DOHH2 (cell line): ENCODE results near the gene HOXD8.

ENCODE experiments used
- H3F3A ChIP-seq: fragments of 200-600 bp; sonication (generic), shearing (Covaris generic); 2 replicates; pipeline ENCODE4 v1.6.0; 2016; ENCODE audit warnings: antibody characterized with exemption, mild to moderate bottlenecking; ENCODE audit not compliant: control insufficient read depth, insufficient read depth
- H3K27ac ChIP-seq: fragments of 200-600 bp; sonication (generic); 2 replicates; pipeline ENCODE4 v1.5.1; 2014; ENCODE audit warnings: low read depth, mild to moderate bottlenecking, low read length, moderate library complexity
- H3K27me3 ChIP-seq: fragments of 200-600 bp; sonication (generic); 2 replicates; pipeline ENCODE4 v1.6.1; 2014; ENCODE audit warnings: mild to moderate bottlenecking, low read length, mixed read lengths; ENCODE audit not compliant: control insufficient read depth
- H3K36me3 ChIP-seq: fragments of 200-600 bp; sonication (generic); 2 replicates; pipeline ENCODE4 v1.6.1; 2014; ENCODE audit warnings: mild to moderate bottlenecking, low read length, moderate library complexity, mixed read lengths; ENCODE audit not compliant: control insufficient read depth
- H3K4me1 ChIP-seq: fragments of 200-600 bp; sonication (generic); 2 replicates; pipeline ENCODE4 v1.6.1; 2014; ENCODE audit warnings: mild to moderate bottlenecking, low read length, mixed read lengths; ENCODE audit not compliant: control insufficient read depth
- H3K4me2 ChIP-seq: fragments of 200-600 bp; sonication (generic); 2 replicates; pipeline ENCODE4 v1.6.0; 2014; ENCODE audit warnings: mild to moderate bottlenecking, low read length, moderate library complexity
- H3K4me3 ChIP-seq: fragments of 200-600 bp; sonication (generic); 2 replicates; pipeline ENCODE4 v1.5.1; 2014; ENCODE audit warnings: mild to moderate bottlenecking, low read length, mixed read lengths
- H3K79me2 ChIP-seq: fragments of 200-600 bp; sonication (generic); 2 replicates; pipeline ENCODE4 v1.6.1; 2014; ENCODE audit warnings: mild to moderate bottlenecking, low read length, mixed read lengths; ENCODE audit not compliant: control insufficient read depth
- H3K9me2 ChIP-seq: fragments of 200-600 bp; sonication (generic); replicated peaks from 2 replicates; pipeline ENCODE4 v1.6.1; 2014; ENCODE audit warnings: mild to moderate bottlenecking, low read length, mixed read lengths; ENCODE audit not compliant: control insufficient read depth
- H3K9me3 ChIP-seq: fragments of 200-600 bp; sonication (generic); 2 replicates; pipeline ENCODE4 v1.6.1; 2014; ENCODE audit warnings: antibody characterized with exemption, low read length, mixed read lengths; ENCODE audit not compliant: control insufficient read depth, insufficient read depth
- H4K20me1 ChIP-seq: fragments of 200-600 bp; sonication (generic); 2 replicates; pipeline ENCODE4 v1.6.0; 2014; ENCODE audit warnings: low read depth, mild to moderate bottlenecking, antibody characterized with exemption, low read length, moderate library complexity; ENCODE audit not compliant: control insufficient read depth, insufficient read depth
- EZH2phosphoT487 ChIP-seq: fragments of 200-600 bp; sonication (generic); IDR thresholded peaks from 2 replicates; pipeline ENCODE4 v1.6.1; 2017; ENCODE audit warnings: borderline replicate concordance, mild to moderate bottlenecking, antibody characterized with exemption, low read length, moderate library complexity, mixed read lengths
- TF ChIP-seq, protein P1 (sequence below): fragments of 200-600 bp; sonication (generic); IDR thresholded peaks from one replicate; pipeline ENCODE4 v1.5.1; 2014; ENCODE audit warnings: antibody characterized with exemption, mild to moderate bottlenecking, low read depth, low read length; ENCODE audit not compliant: poor library complexity, severe bottlenecking

Gene HOXD8

DNA sequence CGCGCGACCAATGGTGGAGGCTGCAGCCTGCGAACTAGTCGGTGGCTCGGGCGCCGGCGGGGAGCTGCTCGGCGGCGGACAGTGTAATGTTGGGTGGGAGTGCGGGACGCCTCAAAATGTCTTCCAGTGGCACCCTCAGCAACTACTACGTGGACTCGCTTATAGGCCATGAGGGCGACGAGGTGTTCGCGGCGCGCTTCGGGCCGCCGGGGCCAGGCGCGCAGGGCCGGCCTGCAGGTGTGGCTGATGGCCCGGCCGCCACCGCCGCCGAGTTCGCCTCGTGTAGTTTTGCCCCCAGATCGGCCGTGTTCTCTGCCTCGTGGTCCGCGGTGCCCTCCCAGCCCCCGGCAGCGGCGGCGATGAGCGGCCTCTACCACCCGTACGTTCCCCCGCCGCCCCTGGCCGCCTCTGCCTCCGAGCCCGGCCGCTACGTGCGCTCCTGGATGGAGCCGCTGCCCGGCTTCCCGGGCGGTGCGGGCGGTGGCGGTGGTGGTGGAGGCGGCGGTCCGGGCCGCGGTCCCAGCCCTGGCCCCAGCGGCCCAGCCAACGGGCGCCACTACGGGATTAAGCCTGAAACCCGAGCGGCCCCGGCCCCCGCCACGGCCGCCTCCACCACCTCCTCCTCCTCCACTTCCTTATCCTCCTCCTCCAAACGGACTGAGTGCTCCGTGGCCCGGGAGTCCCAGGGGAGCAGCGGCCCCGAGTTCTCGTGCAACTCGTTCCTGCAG lies 6.7 kb upstream of the HOXD8 start, which contains the start of gene HOXD9:
TSS of gene HOXD9 (plus strand) at position 37 of the 728 bp plus-strand sequence. CDS start at position 87, 50 bp downstream.
- TF ChIP-seq EZH2phosphoT487, result no peak
- TF ChIP-seq, protein P1, sequence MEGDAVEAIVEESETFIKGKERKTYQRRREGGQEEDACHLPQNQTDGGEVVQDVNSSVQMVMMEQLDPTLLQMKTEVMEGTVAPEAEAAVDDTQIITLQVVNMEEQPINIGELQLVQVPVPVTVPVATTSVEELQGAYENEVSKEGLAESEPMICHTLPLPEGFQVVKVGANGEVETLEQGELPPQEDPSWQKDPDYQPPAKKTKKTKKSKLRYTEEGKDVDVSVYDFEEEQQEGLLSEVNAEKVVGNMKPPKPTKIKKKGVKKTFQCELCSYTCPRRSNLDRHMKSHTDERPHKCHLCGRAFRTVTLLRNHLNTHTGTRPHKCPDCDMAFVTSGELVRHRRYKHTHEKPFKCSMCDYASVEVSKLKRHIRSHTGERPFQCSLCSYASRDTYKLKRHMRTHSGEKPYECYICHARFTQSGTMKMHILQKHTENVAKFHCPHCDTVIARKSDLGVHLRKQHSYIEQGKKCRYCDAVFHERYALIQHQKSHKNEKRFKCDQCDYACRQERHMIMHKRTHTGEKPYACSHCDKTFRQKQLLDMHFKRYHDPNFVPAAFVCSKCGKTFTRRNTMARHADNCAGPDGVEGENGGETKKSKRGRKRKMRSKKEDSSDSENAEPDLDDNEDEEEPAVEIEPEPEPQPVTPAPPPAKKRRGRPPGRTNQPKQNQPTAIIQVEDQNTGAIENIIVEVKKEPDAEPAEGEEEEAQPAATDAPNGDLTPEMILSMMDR, result no peak
- H4K20me1 ChIP-seq, result no peaks in the 10 kb centered on the region
- H3K9me3 ChIP-seq, result no peaks in the 10 kb centered on the region
- no peaks in the 10 kb centered on the region for H3K4me1 ChIP-seq
- H3K4me2 ChIP-seq, result no peak within 1 kb of the TSS
- H3K27me3 ChIP-seq, result peaks cover 10% of the 10 kb centered on the region; the same call in 1 of the 2 replicates
- no peaks in the 10 kb centered on the region for H3K36me3 ChIP-seq
- no peak within 1 kb of the TSS for H3K4me3 ChIP-seq
- H3K79me2 ChIP-seq, result no peaks in the 10 kb centered on the region
- no peaks in the 10 kb centered on the region for H3K9me2 ChIP-seq
- no peak within 1 kb of the TSS for H3K27ac ChIP-seq
- no peaks in the 10 kb centered on the region for H3F3A ChIP-seq

DNA sequence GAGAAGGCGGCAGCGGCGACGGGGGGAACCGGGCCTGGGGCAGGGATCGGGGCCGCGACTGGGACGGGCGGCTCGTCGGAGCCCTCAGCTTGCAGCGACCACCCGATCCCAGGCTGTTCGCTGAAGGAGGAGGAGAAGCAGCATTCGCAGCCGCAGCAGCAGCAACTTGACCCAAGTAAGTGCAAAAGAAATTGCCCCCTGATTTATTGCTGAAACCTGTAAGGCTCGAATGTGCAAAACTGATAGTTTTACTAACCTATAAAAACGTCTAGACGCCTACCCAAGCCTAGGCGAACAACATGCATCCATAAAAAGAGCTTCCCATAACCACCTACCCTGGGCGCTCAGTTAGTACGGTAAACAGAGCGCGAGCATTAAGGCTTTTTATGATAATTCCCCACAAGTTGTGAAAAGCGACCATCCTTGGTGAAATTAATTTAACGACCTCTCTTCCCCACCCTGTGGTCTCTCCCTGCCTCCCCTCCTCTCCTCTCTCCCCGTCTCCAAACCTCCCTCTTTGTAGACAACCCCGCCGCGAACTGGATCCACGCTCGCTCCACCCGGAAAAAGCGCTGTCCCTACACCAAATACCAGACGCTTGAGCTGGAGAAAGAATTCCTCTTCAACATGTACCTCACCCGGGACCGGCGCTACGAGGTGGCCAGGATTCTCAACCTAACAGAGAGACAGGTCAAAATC lies 5.9 kb upstream of the HOXD8 start:
- no peaks in the 10 kb centered on the region for H4K20me1 ChIP-seq
- no peaks in the 10 kb centered on the region for H3K4me1 ChIP-seq
- H3K4me3 ChIP-seq, result no peak overlapping the region
- no peak overlapping the region for H3K27ac ChIP-seq
- H3K79me2 ChIP-seq, result no peaks in the 10 kb centered on the region
- H3K9me2 ChIP-seq, result no peaks in the 10 kb centered on the region
- H3K9me3 ChIP-seq, result no peaks in the 10 kb centered on the region
- no peak overlapping the region for H3K4me2 ChIP-seq
- peaks cover 14% of the 10 kb centered on the region; the same call in 1 of the 2 replicates for H3K27me3 ChIP-seq
- no peak for TF ChIP-seq EZH2phosphoT487
- TF ChIP-seq, protein P1, result no peak
- H3F3A ChIP-seq, result no peaks in the 10 kb centered on the region
- H3K36me3 ChIP-seq, result no peaks in the 10 kb centered on the region

DNA sequence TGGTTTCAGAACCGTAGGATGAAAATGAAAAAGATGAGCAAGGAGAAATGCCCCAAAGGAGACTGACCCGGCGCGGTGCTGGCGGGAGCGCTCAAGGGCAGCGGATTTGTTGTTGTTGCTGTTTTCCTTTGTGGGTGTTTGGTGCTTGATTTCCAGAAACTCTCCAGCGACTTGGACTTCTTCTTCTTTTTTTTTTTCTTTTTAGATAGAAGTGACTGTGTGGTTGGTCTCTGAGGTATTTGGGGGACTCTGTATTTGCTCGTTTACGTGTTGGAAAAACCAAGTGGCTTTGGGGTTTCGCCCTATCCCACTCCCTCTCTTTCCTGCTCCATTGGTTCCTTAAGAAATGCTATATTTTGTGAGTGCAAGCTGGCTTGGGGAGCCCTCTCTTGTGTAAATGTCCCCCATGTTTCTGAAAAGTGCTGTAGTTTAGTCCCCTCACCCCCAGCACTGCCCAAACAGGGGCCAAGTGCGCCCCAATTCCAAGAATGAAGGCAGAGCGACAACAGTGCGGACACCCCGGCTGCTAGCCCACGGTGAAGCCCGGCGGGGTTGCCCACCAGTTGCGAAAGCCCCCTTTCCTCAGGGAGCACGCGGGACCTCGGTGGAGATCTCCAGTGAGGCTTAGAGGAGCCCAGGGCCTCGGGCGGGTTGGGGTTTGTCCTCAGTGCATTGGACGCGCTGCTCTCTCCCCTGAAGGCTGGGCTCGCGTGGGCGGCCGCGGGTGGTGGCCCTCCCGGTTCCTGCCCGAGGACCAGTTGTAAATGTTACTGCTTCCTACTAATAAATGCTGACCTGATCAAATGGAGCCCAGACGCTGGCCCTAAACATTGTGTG lies 5.2 kb upstream of the HOXD8 start:
- no peak for TF ChIP-seq EZH2phosphoT487
- TF ChIP-seq, protein P1, result no peak
- H3K9me3 ChIP-seq, result no peaks in the 10 kb centered on the region
- H3F3A ChIP-seq, result no peaks in the 10 kb centered on the region
- no peak overlapping the region for H3K27ac ChIP-seq
- H4K20me1 ChIP-seq, result no peaks in the 10 kb centered on the region
- no peaks in the 10 kb centered on the region for H3K36me3 ChIP-seq
- H3K79me2 ChIP-seq, result no peaks in the 10 kb centered on the region
- H3K9me2 ChIP-seq, result no peaks in the 10 kb centered on the region
- no peak overlapping the region for H3K4me2 ChIP-seq
- no peak overlapping the region for H3K4me3 ChIP-seq
- H3K4me1 ChIP-seq, result no peaks in the 10 kb centered on the region
- peaks cover 14% of the 10 kb centered on the region; the same call in 1 of the 2 replicates for H3K27me3 ChIP-seq
